Panc1 (cell line): ENCODE data around the gene PRSS16.

ENCODE experiments used
- POLR2AphosphoS5 ChIP-seq: IDR thresholded peaks from 2 replicates; pipeline ENCODE4 v1.6.1; 2012; ENCODE audit warnings: mild to moderate bottlenecking, low read depth, low read length, moderate library complexity
- TCF7L2 ChIP-seq: IDR thresholded peaks from 2 replicates; pipeline ENCODE4 v1.6.1; 2011; ENCODE audit warnings: mild to moderate bottlenecking, low read depth, low read length, inconsistent platforms
- TF ChIP-seq, protein P1 (sequence below): fragments of 450-650 bp; IDR thresholded peaks from 2 replicates; pipeline ENCODE4 v1.5.1; 2017; ENCODE audit warnings: mild to moderate bottlenecking
- TF ChIP-seq, protein P2 (sequence below), 2 experiments: IDR thresholded peaks; 2 replicates each; pipeline ENCODE4 v1.6.1; 2011 to 2012; ENCODE audit warnings: low read depth in 2 of 2, control low read depth in 1 of 2, low read length in 1 of 2, mild to moderate bottlenecking in 1 of 2, moderate library complexity in 1 of 2; ENCODE audit not compliant: insufficient read depth in 1 of 2

DNA sequence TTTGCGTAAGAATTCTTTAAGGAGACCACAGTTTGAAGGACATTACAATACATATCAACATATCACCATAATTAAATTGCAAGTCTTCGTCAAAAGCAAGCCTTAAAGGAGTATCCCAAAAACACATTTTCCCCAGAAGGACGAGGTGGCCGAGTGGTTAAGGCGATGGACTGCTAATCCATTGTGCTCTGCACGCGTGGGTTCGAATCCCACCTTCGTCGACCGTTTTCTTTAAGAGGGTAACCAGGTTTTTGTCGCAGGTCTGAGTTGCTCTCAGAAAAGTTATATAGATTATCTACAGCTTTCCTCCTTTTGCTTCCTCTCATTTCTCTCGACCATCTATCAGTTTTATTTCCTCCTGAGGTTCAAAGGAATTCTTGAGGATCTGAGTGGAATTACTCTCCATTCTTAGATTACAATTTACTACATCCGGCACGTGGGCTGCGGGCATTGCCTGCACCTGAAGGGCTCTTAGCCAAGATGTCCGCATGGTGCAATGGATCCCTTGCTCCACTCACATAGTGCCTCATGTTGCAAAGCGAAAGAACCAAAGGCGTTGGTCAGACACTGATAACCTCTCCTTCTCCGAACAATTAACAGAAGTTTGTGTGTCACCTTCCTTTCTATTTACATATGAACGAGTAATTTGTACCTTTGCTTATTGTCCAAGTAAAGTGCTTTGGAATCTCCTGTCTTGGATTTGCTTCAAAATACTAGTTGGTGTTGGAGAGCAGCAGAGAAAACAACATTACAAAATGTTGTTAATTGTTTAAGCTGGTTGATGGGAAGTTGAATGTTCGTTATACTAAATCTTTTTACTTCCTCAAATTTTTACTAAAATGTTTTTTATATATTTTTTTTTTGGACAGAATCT, 50.6 kb downstream of the PRSS16 start:
- TF ChIP-seq POLR2AphosphoS5 (peak; percentile 33; the same call in 1 of the 2 replicates), TCF7L2 (peak; percentile 58; the same call in 1 of the 2 replicates)
- TF ChIP-seq, protein P1, sequence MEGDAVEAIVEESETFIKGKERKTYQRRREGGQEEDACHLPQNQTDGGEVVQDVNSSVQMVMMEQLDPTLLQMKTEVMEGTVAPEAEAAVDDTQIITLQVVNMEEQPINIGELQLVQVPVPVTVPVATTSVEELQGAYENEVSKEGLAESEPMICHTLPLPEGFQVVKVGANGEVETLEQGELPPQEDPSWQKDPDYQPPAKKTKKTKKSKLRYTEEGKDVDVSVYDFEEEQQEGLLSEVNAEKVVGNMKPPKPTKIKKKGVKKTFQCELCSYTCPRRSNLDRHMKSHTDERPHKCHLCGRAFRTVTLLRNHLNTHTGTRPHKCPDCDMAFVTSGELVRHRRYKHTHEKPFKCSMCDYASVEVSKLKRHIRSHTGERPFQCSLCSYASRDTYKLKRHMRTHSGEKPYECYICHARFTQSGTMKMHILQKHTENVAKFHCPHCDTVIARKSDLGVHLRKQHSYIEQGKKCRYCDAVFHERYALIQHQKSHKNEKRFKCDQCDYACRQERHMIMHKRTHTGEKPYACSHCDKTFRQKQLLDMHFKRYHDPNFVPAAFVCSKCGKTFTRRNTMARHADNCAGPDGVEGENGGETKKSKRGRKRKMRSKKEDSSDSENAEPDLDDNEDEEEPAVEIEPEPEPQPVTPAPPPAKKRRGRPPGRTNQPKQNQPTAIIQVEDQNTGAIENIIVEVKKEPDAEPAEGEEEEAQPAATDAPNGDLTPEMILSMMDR = no peak
- TF ChIP-seq, protein P2, sequence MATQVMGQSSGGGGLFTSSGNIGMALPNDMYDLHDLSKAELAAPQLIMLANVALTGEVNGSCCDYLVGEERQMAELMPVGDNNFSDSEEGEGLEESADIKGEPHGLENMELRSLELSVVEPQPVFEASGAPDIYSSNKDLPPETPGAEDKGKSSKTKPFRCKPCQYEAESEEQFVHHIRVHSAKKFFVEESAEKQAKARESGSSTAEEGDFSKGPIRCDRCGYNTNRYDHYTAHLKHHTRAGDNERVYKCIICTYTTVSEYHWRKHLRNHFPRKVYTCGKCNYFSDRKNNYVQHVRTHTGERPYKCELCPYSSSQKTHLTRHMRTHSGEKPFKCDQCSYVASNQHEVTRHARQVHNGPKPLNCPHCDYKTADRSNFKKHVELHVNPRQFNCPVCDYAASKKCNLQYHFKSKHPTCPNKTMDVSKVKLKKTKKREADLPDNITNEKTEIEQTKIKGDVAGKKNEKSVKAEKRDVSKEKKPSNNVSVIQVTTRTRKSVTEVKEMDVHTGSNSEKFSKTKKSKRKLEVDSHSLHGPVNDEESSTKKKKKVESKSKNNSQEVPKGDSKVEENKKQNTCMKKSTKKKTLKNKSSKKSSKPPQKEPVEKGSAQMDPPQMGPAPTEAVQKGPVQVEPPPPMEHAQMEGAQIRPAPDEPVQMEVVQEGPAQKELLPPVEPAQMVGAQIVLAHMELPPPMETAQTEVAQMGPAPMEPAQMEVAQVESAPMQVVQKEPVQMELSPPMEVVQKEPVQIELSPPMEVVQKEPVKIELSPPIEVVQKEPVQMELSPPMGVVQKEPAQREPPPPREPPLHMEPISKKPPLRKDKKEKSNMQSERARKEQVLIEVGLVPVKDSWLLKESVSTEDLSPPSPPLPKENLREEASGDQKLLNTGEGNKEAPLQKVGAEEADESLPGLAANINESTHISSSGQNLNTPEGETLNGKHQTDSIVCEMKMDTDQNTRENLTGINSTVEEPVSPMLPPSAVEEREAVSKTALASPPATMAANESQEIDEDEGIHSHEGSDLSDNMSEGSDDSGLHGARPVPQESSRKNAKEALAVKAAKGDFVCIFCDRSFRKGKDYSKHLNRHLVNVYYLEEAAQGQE (IDR thresholded peaks at IDR 0.05; ENCODE audit: insufficient read depth in 1 of 2, low read depth in 2 of 2, low read length in 1 of 2) = no peak
